GM20000 (cell line): Measurements from ENCODE around the gene ASPHD2.

ENCODE experiments used
- DNase-seq: peaks from one replicate; pipeline ENCODE4 v3.0.0; 2012; ENCODE audit warnings: low spot score
- CTCF ChIP-seq: IDR thresholded peaks from 2 replicates; pipeline ENCODE4 v1.5.1; 2012; ENCODE audit warnings: mild to moderate bottlenecking, control low read depth; ENCODE audit errors: extremely low read depth, missing control alignments

Gene ASPHD2

GRCh38 chr22:26442086-26442756, 13.2 kb downstream of the ASPHD2 start:
- TF ChIP-seq CTCF = no peak
- DNase-seq = no peak

- DNase-seq = no peak
- TF ChIP-seq CTCF = no peak
Observed at GRCh38 chr22:26443901-26444690, 15.0 kb downstream of the ASPHD2 start.

- DNase-seq = no peak
- no peak for TF ChIP-seq CTCF
Observed at GRCh38 chr22:26444777-26445176, 15.7 kb downstream of the ASPHD2 start.

- DNase-seq = no peak
- TF ChIP-seq CTCF = no peak
Observed at GRCh38 chr22:26445577-26446275, 16.7 kb downstream of the ASPHD2 start.

- no peak for TF ChIP-seq CTCF
Observed at GRCh38 chr22:26446808-26447515, 17.9 kb downstream of the ASPHD2 start.

GRCh38 chr22:26447584-26448329, 18.7 kb downstream of the ASPHD2 start:
- no peak for TF ChIP-seq CTCF
- no peak for DNase-seq

More at GRCh38 chr22:26446808-26447515, 17.9 kb downstream of the ASPHD2 start:
- DNase-seq = no peak
